GM21529 (cell line): ENCODE measurements around the gene IPO13.

Source experiments
- ATAC-seq: cut with Tn5 transposase; IDR thresholded peaks from one replicate; pipeline ENCODE4 v1.9.1; 2021; ENCODE audit not compliant: unreplicated experiment

The IPO13 gene

GRCh38 chr1:43985984-43986595 lies 39.3 kb downstream of the IPO13 start:
- no peak for ATAC-seq

- ATAC-seq: no peak
These were observed 40.0 kb downstream of the IPO13 start for GRCh38 chr1:43986712-43987111.

GRCh38 chr1:43987159-43987902 lies 40.6 kb downstream of the IPO13 start:
- no peak for ATAC-seq

GRCh38 chr1:43990271-43991199 lies 43.8 kb downstream of the IPO13 start:
- ATAC-seq: no peak

- no peak for ATAC-seq
These were observed 44.4 kb downstream of the IPO13 start for GRCh38 chr1:43991200-43991475.

DNA sequence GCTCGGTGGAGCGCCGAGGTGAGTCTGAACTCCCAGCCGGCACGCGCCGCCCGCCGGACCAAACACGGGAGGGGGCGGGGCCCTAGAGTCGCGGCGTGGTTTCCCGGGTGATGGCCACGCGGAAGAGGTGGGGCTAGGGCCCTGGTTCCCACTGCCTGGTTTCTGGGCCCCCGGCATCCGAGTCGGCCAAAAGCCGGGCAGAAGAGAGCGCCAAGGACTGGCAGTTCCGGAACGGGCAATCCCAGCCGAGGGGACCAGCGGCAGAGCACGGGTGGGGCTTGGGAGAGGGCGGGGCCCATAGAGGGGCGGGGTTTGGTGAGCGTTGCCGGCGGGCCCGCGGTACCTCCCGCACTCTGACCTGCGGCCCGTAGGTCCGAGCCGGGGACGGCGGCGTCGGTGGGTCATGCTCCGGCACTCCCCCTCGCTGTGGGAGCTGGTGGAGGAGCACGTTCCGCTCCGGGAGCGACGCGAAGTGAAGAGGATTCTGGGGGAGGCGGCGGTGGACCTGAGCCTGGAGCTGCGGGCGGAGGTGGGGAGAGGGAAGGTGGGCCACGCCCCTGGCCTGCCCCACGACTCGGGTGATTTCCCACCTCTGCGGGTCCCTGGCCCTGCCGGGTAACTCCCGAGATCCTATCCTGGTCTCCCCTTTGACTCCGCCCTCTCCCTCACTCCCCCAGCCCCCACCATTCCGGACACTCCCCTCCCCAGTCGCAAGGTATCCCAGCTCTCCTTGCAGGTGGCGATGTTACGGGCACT lies 44.9 kb downstream of the IPO13 start, which contains the start of gene CCDC24:
Gene CCDC24 (plus strand): TSS at position 124 of the 756 bp plus-strand sequence. CDS start 280 bp downstream, at position 404.
- peak; percentile 81 for ATAC-seq

GRCh38 chr1:43992232-43992995 lies 45.7 kb downstream of the IPO13 start:
- no peak for ATAC-seq

DNA sequence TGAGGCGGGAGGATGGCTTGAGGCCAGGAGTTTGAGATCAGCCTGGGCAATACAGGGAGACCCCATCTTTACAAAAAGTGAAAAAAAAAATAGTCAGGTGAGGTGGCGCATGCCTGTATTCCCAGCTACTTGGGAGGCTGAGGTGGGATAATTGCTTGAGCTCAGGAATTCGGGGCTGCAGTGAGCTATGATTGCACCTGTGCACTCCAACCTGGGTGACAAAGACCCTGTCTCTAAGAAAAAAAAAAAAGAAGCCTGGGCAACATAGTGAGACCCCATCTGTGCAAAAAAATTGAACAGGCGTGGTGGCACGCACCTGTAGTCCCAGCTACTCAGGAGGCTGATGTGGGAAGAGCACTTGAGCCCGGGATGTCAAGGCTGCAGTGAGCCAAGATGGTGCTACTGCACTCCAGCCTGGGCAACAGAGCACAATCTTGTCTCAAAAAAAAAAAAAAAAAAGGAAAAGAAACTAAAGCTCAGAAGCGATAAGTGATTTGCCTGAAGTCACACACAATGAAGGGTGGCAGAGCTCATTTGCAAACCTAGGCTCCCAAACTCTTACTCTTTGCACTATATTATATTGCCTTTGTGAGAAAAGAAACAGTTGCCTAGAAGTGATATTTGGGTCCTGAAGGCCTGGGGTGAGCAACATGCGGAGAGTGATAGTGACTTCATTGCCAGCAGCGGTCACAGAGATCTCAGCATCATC lies 46.6 kb downstream of the IPO13 start:
- ATAC-seq: no peak

DNA sequence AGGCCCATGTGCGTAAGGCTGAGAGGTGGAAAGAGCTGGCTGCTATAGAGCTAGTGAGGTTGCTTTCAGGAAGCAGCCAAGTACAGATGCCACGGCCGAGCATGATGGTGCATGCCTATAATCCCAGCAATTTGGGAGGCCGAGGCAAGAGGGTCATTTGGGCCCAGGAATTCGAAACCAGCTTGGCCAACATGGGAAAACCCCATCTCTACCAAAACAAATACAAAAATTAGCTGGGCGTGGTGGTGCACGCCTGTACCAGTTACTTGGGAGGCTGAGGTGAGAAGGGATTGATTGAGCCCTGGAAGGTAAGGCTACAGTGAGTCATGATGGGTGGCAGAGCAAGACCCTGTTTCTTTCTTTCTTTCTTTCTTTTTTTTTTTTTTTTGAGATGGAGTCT lies 47.3 kb downstream of the IPO13 start:
- ATAC-seq: no peak

GRCh38 chr1:43994794-43995790 lies 48.3 kb downstream of the IPO13 start:
- ATAC-seq: no peak

DNA sequence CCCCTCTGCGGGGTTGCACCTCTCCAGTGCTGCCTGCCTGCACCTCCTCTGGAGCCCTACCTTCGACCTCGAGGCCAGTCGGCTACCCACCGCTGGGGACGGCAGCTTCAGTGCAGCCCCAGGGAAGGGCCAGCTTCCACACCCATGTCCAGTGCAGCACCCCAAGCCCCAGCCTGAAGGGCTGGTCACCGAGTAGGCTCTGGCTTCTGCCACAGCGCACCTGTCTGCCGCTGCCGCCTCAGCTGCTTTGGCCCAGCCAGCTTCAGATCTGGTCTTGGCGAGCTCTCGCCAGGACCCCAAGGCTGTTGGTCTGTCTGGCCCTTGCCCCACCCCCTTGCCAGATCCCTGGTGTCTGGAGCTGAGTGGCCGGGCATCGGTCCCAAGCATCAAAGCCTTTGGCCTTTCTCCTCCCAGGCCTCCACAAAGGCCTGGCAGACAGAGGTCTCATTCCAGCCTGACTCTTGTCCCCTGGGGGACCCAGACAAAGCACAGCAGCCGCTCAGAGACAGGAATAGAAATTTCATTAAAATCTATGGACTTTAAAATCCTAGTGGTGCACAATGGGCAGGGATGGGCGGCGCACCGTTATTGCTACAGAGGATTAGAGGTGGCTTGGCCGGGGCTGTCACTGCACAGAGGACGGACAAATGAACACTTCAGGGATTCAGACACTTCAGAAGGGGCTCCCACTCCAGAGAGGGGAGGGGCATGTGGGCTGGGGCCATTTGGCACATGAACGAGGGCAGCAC lies 49.4 kb downstream of the IPO13 start:
- no peak for ATAC-seq

DNA sequence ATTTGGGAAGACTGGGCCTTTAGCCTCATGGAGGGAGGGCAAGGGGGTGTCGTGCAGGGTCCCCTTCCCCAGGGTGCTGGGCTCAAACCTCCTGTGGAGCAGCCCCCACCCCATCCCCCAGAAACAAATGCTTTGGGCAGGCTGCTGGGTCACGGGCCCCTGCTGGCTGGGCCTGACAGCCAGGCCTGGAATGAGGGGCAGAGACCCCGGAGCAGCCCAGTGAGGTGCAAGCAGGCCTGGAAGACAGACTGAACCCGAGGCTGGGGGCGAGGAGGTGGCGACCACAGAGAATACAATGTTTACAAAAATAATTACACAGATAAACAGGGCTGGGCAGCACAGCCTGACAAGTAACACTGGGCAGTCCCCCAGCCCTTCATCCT lies 50.0 kb downstream of the IPO13 start:
- no peak for ATAC-seq

- no peak for ATAC-seq
These were observed 50.7 kb downstream of the IPO13 start for GRCh38 chr1:43997295-43997999.

- ATAC-seq: no peak
These were observed 51.2 kb downstream of the IPO13 start for GRCh38 chr1:43998000-43998378.

DNA sequence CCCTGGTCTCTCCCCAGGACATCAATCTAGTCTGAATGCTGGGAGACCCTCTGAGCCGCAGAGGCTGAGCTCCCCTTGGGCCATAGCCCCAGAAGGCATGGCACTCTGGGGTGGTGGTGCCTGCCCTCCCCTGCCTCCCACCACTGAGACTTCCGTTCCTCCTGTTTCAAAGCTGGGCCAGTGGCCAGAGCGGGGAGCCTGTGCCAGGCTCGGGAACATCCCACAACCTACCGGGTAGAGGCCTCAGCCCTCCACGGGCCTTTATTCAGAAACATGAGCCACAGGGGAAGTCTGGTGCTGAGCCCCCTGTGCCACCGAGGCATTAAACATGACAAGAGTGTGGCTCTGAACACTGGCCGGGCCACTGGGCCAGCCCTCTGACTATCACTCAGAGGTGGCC lies 52.7 kb downstream of the IPO13 start:
- ATAC-seq: no peak

DNA sequence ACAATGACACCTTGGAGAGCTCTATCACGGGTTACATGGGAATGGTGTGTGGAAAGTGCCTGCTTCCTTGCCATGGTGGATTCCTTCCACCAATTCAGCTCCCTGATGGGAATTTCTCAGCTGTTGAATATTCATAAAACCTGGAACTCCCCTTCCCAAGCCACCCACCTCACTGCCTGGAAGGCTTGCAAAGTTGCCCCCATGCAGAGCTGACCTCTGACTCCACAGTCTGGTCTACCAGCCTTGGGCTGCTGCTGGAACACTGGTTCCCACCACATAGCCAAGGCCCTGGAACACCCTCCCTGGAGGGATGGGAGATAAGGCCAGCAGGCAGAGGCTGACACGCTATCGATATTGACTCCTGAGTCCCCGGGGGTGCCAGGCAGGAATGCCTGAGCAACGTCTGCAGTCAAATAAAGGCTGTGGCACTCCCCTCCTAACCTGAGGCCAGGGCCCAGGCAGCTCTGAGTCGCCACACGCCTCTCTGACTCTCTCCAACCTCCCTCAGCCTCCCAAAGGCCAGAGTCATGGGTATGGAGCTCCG lies 53.4 kb downstream of the IPO13 start:
- ATAC-seq: no peak

DNA sequence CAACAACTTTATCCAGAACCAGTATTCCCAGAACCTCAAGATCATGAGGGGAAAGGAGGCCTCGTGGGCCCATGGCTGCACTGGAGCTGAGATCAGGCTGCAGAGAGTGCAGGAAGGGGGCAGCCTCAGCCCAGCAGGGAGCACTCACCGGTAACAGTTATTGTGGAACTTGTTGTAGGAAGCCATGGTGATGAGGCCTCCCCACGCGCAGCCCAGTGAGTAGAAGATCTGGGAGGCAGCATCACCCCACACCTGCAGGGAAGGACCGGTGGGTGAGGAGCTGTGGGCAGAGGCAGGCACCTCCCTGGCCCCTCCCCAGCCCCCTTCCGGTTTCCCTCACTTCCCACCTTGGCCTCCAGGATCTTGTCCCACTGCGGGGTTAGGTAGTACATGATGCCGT lies 55.4 kb downstream of the IPO13 start:
- no peak for ATAC-seq
